Measurements from ENCODE around the gene ERFE.

Gene ERFE

DNA sequence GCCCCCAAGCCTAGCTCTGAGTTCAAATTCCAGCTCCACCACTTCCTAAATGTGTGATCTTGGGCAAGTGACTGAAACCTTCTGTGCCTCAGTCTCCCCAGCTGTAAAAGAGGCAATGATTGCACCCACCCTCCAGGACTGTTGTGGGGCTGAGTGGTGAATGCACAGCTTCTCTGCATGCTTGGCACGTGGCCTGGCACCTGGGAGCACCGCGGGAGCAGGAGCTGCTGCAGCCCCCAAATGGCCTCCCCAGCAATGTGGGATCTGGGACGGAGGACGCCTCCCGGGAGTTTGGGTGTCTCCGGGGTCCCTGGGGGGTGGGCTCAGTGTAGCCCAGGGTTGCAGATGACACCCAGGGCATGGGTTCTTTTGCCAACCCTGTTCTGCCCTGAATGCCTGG, 18.7 kb upstream of the ERFE start:
- DNase-seq: no peak

DNA sequence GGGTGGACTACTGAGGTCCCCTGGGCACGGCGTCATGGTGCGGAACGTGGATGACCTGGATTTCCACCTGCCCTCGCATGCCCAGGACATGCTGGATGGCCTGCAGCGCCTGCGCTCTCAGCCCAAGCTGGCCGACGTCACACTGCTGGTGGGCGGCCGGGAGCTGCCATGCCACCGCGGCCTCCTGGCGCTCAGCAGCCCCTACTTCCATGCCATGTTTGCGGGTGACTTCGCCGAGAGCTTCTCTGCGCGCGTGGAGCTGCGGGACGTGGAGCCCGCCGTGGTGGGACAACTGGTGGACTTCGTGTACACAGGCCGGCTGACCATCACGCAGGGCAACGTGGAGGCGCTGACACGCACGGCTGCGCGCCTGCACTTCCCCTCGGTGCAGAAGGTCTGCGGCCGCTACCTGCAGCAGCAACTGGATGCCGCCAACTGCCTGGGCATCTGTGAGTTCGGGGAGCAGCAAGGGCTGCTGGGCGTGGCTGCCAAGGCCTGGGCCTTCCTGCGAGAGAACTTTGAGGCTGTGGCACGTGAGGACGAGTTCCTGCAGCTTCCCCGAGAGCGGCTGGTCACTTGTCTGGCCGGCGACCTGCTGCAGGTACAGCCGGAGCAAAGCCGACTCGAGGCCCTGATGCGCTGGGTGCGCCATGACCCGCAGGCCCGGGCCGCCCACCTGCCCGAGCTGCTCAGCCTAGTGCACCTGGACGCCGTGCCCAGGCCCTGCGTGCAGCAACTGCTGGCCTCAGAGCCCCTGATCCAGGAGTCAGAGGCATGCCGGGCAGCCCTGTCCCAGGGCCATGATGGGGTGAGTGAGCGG, 17.8 kb upstream of the ERFE start:
- no peak for DNase-seq

DNA sequence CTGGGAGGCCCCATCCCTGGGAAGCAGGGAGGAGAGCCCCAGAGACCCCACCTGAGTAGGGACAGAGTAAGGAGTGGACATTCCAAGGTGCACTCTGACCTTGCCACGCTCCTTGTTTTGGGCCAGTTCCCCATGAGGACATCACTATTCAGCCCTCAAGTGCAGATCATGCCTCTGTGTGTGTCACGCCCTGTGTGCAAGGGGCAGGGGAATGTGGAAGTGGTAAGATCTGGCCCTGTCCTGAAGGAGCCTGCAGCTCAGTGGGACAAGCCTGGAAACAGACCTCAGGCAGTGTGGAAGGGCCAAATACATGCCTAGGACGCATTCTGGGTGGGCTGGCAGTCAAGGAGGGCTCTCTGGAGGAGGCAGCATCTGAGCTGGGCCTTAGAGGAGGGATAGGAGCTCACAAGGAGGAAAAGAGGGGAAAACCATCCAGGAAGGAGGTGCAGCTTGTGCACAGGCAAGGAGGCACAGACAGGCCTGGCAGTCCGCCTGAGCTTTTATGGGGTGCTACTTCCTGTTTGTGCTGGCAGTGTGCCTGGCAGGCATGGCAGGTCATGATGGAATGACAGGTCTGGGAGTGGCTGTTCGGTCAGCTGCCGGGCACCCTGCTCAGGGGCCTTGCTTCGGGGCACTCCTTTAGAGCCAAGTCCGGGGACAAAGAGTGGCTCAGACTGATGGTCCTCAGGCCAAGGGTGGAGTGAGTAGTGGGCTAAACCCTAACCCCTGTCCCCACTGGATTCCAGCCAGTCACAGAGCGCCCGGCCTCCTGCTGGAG, 17.0 kb upstream of the ERFE start:
- DNase-seq: peak; percentile 39

DNA sequence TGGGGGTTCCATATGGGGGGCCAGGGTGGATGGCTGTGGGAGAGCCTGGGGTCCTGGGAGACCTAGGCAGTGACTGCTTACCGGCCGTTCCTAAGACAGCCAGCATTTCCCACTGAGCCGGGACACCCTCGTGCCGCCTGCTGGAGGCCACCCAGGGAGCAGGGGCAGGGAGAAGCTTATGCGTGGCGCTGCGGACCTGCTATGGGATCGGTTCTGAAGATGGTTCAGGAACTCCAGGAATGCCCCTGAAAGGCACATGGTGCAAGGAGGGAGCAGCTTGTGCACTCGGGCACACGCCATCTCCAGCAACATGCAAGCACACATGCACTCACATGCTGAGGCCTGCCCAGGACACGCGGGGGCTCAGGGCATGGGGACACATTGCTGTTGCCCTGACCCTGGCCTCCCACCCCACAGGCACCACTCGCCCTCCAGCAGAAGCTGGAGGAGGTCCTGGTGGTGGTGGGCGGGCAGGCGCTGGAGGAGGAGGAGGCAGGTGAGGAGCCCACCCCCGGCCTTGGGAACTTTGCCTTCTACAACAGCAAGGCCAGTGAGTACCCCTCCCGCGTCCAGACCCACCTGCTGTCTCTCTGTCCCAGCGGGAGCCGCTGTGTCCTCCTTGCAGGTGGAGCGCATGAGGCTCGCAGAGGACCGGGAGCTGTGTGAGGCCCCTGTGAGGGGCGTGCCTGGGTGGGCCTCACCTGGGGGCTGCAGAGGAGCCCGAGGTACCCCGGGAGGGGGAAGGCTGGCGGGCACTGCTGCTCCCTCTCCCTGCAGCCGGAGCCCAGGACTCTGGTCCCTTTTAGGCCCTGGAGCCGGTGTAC, 16.2 kb upstream of the ERFE start:
- no peak for DNase-seq

DNA sequence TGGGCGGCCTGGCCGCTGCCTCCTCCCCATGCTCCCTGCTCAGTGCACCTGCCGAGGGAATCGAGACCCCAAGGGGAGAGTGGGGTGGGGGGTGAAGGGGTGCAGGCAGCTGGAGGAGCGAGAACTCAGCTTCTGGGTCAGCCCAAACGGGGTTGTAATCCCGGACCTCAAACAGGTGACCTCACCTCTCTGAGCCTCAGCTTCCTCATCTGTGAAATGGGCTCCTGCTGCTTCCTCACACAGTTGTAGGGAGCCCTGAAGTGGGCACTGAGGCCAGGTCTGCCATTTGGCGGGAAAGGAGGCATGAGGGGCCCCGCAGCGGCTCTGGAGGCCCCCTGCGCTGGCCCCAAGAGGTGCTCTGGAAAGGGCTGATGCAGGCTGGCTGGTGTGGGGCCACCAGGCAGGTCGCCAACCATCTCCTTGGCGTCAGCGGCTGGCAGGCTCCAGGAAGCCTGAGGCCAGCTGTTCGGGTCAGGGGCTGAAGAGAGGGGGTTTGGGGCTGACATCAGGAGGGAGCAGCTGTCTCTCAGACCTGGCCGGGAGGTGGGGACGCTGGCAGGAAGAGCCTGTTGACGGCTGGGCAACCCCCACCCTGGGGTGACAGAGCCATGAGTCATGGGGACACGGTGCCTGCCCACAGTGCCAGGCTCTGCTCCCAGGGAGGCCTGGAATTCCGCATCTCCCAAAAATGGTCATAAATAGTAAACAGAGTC, 15.4 kb upstream of the ERFE start:
- DNase-seq: peak; percentile 46

DNA sequence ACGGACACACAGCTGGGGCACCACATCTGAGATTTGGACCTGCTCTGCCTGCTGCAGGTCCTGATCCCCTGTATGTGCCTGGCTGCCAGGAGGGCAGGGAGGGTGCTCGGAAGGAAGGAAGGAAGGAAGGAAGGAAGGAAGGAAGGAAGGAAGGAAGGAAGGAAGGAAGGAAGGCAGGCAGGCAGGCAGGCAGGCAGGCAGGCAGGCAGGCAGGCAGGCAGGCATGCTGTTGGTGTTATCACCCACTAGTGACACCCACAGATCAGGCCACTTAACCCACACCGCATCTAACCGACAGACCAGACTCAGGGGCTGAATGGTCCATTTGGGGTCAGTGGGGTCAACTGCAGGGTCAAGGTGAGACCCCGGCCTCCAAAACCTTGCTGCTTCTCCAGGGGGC, 14.5 kb upstream of the ERFE start:
- no peak for DNase-seq

DNA sequence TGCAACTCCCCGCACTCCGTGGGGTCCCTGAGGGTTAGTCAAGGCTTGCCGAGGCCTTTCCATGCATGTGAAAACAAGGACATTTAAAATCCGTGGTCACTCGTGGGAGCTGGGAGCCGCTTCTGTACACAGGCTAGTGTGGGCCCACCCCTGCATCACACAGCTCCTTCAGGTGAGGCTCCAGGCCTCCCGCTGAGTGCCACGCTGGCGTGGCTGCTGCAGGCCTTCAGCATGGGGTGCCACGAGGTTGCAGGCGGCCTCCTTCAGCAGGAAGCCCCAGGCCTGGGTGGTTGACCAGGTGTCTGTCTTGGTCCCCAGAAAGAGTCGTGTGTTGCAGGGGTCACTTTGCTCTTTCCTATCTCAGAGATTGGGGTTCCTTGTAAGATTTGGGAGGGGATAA, 13.7 kb upstream of the ERFE start:
- no peak for DNase-seq

DNA sequence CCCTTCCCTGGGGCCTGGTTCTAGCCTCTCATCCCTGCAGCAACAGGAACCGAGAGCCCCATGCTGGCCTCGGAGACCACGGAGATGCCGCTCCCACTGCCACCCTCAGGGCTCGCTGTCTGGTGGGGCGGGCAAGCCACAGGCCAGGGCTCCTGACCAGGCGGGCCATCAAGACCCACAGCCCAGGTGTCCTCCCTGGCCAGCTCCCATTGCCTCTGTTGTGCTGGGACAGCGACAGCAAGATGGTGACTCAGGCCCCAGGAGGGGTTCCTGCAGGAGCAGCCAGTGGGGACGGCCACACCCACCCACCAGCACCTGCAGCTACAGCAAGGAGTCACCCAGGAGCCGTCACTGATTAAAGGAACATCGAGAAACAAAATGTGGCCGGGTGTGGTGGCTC, 12.9 kb upstream of the ERFE start:
- DNase-seq: no peak

DNA sequence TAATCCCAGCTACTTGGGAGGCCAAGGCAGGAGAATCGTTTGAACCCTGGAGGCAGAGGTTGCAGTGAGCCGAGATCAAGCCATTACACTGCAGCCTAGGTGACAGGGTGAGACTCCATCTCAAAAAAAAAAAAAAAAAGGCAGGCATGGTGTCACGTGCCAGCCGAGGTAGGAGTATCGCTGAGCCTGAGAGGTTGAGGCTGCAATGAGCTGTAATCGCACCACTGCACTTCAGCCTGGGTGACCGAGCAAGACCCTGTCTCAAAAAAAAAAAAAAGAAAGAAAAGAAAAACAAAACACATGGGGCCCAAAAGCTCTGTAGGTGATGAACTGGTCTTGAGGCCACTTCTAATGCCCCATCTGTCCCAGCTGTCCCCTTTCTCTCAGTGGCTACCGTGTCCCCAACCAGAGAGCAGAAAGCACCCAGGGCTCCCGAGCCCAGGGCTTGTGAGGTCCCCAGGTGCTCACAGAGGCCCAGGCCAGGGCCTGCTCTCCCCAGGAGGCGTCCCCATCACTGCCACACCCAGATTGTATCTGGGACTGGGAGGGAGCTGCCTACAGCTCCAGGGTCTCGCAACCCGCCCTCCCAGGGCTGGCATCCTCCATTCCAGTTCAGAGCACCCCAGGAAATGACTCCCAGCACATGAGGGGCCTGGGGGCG, 11.8 kb upstream of the ERFE start:
- DNase-seq: no peak

DNA sequence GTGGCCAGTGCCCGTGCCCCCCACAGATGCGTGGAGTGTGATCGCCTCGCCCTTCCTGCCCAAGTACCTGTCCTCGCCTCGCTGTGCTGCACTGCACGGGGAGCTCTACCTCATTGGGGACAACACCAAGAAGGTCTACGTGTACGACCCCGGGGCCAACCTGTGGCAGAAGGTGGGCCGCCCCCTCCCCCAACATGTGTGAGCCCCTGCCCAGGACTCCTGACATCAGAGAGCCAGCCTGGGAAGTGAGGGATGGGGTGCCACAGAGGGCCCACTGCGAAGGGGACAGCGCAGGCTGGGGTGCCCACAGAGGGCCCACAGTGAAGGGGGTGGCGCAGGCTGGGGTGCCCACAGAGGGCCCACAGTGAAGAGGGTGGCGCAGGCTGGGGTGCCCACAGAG, 9.8 kb upstream of the ERFE start:
- no peak for DNase-seq

DNA sequence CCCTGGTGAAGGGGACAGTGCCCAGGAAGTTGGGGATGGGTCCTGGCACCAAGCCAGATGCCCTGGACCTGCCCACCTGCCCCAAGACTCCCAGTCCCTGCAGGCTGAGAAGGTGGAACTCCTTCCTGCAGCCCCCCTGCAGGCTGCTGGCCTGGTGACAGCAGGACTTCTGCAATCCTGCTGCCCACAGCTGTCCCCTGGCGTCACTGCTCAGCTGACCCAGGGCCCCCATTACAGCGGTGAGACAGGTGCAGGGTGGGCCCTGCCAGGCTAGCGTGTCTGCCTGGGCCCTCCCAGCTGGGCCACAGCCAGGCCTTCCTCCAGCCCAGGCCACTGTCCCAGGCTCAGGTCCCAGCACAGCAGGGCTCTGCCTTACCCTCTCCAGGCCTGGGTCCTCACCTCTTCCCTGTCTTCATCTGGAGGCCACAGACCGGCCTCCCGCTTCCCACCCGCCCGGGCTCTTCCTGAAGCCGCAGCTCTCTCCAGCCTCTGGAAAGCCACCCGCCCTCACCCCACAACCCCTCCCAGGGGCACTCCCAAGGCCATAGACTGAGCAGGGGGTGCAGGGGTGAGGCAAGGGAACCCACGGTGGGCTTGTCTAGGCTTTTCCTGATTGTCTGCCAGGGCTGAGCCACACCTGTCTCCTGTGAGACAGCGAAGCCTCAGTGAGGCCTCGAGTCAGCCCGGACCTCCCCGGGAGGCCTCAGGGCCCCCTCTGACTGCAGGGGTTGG, 8.8 kb upstream of the ERFE start:
- no peak for DNase-seq

DNA sequence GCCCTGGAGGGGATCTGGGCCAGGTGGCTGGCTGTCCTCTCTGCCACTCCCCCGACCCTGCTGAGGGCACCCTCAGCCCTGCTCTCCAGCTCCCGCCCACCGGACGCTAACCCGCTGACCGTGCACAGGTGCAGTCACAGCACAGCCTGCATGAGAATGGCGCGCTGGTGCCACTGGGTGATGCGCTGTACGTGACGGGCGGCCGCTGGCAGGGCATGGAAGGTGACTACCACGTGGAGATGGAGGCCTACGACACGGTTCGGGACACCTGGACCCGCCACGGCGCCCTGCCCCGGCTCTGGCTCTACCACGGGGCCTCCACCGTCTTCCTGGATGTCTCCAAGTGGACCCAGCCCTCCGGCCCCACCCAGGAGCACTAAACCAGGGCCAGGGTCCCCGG, 8.1 kb upstream of the ERFE start:
- no peak for DNase-seq

DNA sequence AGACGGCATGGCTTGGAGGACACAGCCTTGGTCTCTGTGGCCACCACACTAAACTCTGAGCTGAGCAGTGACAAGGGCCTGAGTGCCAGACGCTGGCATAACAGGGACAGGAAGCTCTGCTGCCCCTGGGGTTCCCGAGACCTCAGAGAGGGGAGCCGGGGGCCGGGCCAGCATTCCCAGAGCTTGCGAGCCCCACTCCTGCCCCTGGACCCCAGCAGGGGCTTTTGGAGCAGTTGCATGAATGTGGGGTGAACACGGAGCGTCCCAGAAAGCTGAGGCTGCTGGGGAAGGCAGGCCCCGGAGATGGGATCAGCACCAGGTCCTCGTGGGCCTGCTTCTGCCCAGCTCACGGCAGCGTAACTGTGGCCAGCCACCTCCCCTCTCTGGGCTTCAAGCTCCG, 7.6 kb upstream of the ERFE start:
- no peak for DNase-seq

DNA sequence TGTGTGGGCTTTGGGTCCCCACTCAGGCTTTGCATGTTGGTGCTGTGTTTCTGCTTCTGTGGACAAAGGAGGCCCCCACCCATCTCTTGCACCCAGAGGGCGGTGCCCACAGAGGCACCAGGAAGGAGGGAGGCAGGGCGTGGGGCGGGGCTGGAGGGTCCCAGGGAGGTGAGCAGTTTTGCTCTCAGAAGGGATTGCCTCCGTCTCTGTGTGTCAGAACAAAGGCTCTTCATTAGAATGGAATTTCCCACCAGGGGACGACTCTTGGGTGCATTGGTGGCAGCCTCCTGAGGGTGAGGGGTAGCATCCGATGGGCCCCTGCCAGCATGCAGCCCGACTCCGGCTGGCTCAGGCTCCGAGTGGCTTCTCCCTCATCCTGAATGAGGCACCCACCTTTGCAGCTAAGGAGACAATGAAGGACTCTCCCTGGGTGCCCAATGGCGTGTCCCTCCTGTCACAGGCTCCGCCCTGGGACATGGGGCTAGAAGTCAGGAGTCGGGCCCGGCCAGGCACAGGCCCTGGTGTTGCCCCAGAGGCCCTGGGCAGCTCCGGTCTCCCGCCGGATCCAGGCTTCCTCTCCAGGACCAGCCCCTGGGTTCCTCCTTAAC, 7.0 kb upstream of the ERFE start:
- no peak for DNase-seq

DNA sequence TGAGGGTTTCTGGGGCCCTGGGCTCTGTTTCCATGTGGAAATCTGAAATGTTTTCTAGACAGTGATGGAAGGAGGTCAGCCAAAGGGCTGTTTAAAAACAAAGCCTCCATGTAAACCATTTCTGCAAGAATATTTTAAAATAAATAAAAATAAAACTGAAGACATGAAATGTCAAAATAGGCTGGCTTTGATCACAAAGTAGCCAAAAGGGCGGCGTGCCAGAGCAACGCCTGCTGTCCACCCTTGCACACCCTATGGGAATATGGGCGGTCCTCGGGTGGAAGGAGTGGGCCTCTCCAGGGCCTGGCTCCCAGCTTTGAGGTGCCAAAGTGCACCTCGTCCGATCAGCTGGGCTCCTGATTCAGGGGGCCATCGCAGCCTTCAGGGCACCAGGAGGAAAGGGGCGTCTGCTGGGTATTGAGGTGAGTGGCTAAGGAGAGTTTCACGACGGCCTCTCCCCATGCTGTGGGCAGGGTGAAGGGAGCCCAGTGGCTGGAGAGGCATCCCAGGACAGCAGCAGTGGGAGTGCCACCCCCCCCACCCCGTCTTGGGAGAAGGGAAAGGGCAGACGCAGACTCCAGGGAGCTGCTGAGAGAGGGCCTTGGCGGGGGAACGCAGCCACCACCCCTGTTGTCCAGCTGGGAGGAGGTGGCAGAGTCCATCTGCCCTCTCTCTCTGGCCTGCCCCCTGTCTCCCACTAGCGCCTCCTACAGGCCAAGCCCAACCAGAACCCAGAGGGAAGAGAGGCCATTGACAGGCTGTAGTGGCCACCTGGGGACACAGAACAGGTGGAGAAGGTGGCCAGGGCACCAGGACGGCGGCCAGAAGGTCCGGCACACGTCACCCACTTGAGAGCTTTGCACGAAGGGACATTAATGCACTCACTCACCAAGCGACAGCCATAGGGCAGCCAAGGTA, 5.7 kb upstream of the ERFE start:
- DNase-seq: no peak

DNA sequence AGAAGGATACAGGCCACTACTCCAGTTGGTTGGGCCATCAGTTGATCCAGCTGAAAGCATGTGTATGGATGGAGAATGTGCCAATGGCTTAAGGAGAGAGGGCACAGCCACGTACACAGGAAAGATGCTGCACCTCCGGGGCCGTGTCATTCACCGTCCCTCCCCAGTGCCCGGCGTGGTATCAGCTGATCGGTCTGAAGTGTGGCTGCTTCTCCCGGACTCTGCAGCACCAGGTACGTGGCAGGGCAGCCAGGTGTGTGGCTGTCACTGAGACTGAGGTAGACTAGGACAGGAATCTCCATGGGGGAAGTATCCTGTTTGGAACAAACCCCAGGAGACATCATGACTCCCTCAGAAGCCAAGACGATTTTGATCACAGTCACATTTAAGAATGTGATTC, 4.2 kb upstream of the ERFE start:
- DNase-seq: no peak

DNA sequence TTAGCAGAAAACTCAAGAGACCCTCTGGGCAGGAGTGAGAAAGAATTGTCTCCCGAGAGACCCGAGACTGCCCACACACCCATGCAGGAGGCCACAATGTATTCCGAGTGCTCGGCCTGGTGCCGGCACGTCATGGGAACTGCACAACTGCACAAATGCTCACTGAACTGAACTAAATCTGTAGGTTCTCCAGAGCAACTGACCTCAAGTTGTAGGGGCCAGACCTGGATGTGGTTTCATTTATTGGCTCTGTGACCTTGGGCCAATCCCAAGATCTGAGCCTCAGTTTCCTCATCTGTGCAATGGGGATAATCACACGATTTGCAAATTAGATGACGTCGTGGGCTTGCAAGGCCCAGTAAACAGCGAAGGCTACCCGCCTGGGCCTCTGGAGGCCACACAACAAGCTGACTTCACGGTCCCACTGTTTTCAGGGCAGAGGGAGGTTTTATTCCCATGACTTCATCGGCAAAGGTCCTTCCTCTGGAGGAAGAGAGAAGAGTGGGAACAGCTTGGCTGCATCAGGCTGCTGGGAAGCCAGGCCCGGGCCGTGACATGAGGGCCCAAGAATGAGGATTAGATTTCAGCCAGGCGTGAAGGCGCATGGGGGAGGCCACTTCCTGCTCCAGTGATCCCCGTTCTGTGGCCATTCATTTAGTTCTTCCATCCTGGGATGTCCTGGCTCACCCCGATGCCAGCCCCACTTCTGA, 3.6 kb upstream of the ERFE start:
- peak; percentile 60 for DNase-seq

DNA sequence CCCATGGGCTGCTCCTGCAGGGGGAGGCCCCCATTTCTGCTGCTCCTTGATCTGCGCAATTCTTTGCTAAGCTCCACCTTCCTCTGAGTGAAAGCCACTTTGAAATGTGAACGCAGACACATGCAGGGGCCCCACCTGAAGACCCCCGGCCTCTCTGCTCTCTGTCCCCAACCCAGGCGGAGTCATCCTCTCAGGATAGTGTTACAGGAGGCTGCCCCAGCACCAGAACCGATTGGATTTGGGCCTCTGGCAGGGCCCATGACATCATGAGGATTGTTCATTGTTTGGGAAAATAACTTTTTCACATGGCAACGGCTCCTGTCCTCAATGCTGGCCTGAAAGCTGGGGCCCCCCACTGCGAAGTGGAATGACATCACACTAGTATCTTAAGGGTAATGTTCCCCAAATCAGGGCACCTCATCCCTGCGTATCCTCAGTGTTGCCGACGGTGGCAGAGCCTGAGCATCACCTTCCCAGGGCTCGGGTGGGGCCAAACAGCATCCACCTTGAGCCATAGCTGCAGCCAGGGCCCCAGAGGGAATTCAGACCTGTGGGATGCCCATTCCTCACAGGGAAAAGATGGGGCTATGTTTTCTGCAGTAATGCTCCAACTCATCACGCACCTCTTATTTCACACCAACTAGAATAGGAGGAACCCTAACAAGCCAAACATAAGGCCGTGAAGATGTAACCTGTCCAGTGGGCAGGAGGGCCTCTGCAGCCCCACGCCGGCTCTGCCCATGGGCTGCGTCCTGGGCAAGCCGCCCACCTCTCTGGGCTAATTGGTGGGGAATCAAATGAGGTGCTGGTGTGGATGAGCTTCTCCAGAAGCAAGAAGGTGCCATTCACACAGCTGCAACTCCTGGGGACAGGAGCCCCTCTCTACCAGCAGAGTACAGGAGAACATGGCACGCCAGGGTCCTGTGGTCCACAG, 2.7 kb upstream of the ERFE start:
- no peak for DNase-seq

Measured in fibroblast of skin of abdomen (primary cell).